GM12891 (cell line): ENCODE data around the gene KAZN.

Source experiments
- PAX5 ChIP-seq: IDR thresholded peaks from 2 replicates; pipeline ENCODE4 v1.6.1; 2011; ENCODE audit warnings: low read length, moderate library complexity, mild to moderate bottlenecking; ENCODE audit not compliant: insufficient read depth, severe bottlenecking
- POLR2A ChIP-seq: IDR thresholded peaks from 2 replicates; pipeline ENCODE4 v1.6.1; 2011; ENCODE audit warnings: low read depth, low read length, control low read depth
- POLR2AphosphoS5 ChIP-seq: IDR thresholded peaks from 2 replicates; pipeline ENCODE4 v1.6.1; 2011; ENCODE audit warnings: low read depth, low read length, control low read depth
- POU2F2 ChIP-seq: IDR thresholded peaks from 2 replicates; pipeline ENCODE4 v1.6.1; 2011; ENCODE audit warnings: low read depth, mild to moderate bottlenecking, control low read depth, low read length, moderate library complexity
- SPI1 ChIP-seq: IDR thresholded peaks from 2 replicates; pipeline ENCODE4 v1.6.1; 2011; ENCODE audit warnings: low read depth, low read length, control low read depth
- TAF1 ChIP-seq: IDR thresholded peaks from 2 replicates; pipeline ENCODE4 v1.6.1; 2011; ENCODE audit warnings: low read depth, low read length, control low read depth

DNA sequence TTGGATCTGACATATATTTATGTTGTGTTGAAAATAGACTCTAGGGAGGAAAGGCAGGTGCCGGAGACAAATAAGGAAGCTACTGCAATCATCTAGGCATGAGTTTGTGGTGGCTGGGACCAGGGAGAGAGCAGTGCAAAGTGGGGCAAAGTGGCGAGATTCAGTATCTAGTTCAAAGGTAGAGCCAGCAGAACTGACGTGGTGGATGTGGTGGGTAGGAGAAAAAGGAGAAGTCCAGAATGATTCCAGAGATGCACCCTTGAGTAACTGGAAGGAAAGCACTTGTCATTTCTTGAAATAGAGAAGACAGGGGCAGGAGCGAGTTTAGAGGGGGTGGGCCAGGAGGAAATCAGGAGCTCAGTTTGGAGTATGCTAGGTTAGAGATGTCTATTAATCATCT lies 275.2 kb downstream of the KAZN start:
- TF ChIP-seq POLR2A: no peak
- TF ChIP-seq TAF1: no peak
- TF ChIP-seq POU2F2: no peak
- TF ChIP-seq POLR2AphosphoS5: no peak
- no peak for TF ChIP-seq SPI1
- TF ChIP-seq PAX5: no peak
